Measurements from ENCODE around the gene FAP.

FAP gene

GRCh38 chr2:162188451-162188850, 54.8 kb downstream of the FAP start:
- no peak for DNase-seq (ENCODE audit: low read depth in 2 of 2)

GRCh38 chr2:162185541-162186232, 57.6 kb downstream of the FAP start:
- no peak for DNase-seq (ENCODE audit: low read depth in 2 of 2)

GRCh38 chr2:162184821-162185450, 58.3 kb downstream of the FAP start:
- DNase-seq (ENCODE audit: low read depth in 2 of 2) = no peak

GRCh38 chr2:162184359-162184758, 58.9 kb downstream of the FAP start:
- DNase-seq (ENCODE audit: low read depth in 2 of 2) = no peak

GRCh38 chr2:162182395-162182794, 60.9 kb downstream of the FAP start:
- DNase-seq (ENCODE audit: low read depth in 2 of 2) = no peak

GRCh38 chr2:162177301-162177700, 65.9 kb downstream of the FAP start:
- DNase-seq (ENCODE audit: low read depth in 2 of 2) = no peak

GRCh38 chr2:162175714-162176113, 67.5 kb downstream of the FAP start:
- no peak for DNase-seq (ENCODE audit: low read depth in 2 of 2)

GRCh38 chr2:162174746-162175145, 68.5 kb downstream of the FAP start:
- DNase-seq (ENCODE audit: low read depth in 2 of 2) = no peak

- no peak for DNase-seq (ENCODE audit: low read depth in 2 of 2)
These were observed 70.4 kb downstream of the FAP start for GRCh38 chr2:162172802-162173370.

- no peak for DNase-seq (ENCODE audit: low read depth in 2 of 2)
These were observed 76.5 kb downstream of the FAP start for GRCh38 chr2:162166745-162167144.

- no peak for DNase-seq (ENCODE audit: low read depth in 2 of 2)
These were observed 77.1 kb downstream of the FAP start for GRCh38 chr2:162166174-162166573.

GRCh38 chr2:162164802-162165201, 78.4 kb downstream of the FAP start:
- DNase-seq (ENCODE audit: low read depth in 2 of 2) = no peak

- DNase-seq (ENCODE audit: low read depth in 2 of 2) = no peak
These were observed 83.8 kb downstream of the FAP start for GRCh38 chr2:162159446-162159845.

- no peak for DNase-seq (ENCODE audit: low read depth in 2 of 2)
These were observed 87.1 kb downstream of the FAP start for GRCh38 chr2:162156149-162156548.

- DNase-seq (ENCODE audit: low read depth in 2 of 2) = no peak
These were observed 88.2 kb downstream of the FAP start for GRCh38 chr2:162155093-162155492.

GRCh38 chr2:162153608-162154224, 89.5 kb downstream of the FAP start:
- peak; percentile 6 to 25 for DNase-seq (ENCODE audit: low read depth in 2 of 2)

- no peak for DNase-seq (ENCODE audit: low read depth in 2 of 2)
These were observed 91.1 kb downstream of the FAP start, which contains the start of gene GCG for GRCh38 chr2:162152147-162152546. GCG (minus strand) TSS chr2:162152247; CDS start chr2:162149178, 3,069 bp downstream.

GRCh38 chr2:162149940-162150339, 93.3 kb downstream of the FAP start:
- no peak for DNase-seq (ENCODE audit: low read depth in 2 of 2)

GRCh38 chr2:162149466-162149865, 93.8 kb downstream of the FAP start:
- DNase-seq (ENCODE audit: low read depth in 2 of 2) = no peak

- DNase-seq (ENCODE audit: low read depth in 2 of 2) = no peak
These were observed 94.3 kb downstream of the FAP start for GRCh38 chr2:162148956-162149355.

- DNase-seq (ENCODE audit: low read depth in 2 of 2) = no peak
These were observed 99.3 kb downstream of the FAP start for GRCh38 chr2:162143969-162144368.

GRCh38 chr2:162138310-162138709, 104.9 kb downstream of the FAP start:
- no peak for DNase-seq (ENCODE audit: low read depth in 2 of 2)

GRCh38 chr2:162127422-162127821, 115.8 kb downstream of the FAP start:
- DNase-seq (ENCODE audit: low read depth in 2 of 2) = no peak

Data from stimulated activated CD8-positive, alpha-beta memory T cell treated with anti-CD3 and anti-CD28 coated beads, Interleukin-7, amount 100 ng/mL, for 4 hours (primary cell).